Stimulated activated CD8-positive, alpha-beta memory T cell treated with anti-CD3 and anti-CD28 coated beads, Interleukin-7, amount 100 ng/mL, for 48 hours (primary cell): Measurements from ENCODE around the gene PGAP3.
"Not testable (repeated sequence)": the region's sequence is repeated elsewhere in the genome, so short reads cannot be mapped to it uniquely, and the experiment has no call there.

Source experiments
- DNase-seq, 2 donors: peaks; one replicate each; pipeline ENCODE4 v3.0.0-alpha.2; 2020; ENCODE audit warnings: low read depth in 1 of 2; ENCODE audit errors: extremely low read depth in 1 of 2

PGAP3 gene

DNA sequence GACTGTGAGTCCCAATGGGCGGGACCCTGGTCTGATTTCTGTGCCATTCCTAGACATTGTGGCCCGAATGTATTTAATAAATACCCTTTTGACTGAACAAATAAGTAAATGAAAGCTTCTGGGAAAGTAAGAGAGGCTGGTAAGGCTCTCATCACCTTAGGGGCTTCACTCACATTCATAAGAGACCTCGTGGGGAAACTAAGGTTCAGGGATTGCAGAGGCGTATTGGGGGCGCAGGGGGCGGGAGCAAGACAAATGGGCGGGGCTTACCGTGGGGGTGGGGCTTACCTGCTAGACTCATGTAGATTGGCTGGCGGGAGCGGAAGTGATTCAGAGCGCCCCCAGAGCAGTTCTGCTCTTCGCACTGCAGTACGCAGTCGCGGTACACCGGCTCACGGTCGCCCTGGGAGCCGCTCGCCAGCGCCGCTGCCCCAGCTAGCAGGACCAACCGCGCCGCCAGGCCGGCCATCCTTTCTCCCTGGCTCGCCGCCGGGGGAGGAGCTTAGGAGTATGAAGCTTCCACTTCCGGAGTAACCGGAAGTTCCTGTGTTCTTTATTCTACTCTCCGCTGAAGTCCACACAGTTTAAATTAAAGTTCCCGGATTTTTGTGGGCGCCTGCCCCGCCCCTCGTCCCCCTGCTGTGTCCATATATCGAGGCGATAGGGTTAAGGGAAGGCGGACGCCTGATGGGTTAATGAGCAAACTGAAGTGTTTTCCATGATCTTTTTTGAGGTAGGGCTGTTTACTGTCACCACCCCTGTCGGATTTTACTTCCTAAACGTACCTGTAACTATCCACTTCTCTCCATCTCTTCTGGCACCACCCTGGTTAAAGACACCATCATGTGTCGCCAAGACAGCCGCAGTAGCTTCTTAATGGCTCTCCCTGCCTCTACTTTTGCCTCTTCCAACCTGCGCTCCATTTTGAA is at the start of gene PGAP3:
PGAP3 (minus strand) TSS at position 512 of the 929 bp plus-strand sequence; CDS start at position 469, 43 bp downstream.
- DNase-seq: peak; percentile 80 to 91

DNA sequence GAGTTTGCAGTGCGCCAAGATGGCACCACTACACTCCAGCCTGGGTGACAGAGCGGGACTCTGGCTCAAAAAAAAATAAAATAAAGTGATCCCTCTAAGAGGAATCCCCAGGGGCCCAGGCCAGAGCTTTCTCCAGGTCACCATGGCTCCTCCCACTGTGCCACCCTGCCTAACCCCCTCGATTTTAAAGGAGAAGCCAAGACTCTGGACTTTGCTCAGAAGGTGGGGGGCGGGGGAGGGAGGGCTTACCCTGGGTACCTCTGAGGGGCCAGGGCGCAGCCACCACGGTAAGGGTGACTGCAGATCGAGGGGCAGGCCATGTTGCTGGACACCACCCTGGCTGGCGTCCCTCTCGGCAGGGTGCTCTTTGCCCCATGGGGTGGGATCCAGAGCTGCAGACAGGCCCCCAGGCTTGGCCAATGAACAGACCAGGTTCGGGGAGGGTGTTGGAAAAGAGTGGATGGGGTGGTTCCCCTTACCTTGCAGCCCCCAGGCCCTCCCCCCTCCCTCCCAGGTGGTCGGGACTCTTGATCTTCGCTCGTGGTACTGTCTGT is 49.4 kb upstream of the PGAP3 start:
- no peak for DNase-seq

- no peak for DNase-seq
These were observed 48.7 kb upstream of the PGAP3 start for GRCh38 chr17:39736319-39737165.

DNA sequence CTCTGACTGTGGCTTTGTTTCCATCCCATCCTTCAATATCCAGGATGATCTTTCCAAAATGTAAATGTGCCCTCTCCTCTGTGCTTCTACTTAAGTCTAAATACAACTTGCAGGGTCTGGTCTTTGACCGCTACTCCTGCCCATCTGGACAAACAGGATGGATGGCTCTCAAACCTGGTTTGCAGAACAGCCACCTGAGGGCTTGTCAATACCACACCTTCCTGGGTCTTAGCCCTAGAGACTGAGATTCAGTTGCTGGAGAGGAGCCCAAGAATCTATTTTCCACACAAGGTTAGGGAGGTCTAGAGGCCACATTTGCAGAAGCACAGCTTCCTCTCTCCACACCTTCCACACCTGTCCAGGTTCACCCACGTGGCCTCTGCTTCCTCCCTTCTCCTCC is 48.0 kb upstream of the PGAP3 start:
- DNase-seq: no peak

GRCh38 chr17:39732586-39732985 is 44.7 kb upstream of the PGAP3 start:
- no peak for DNase-seq

- DNase-seq: peak; percentile 79 to 91
These were observed 42.5 kb upstream of the PGAP3 start, which contains the start of gene MIEN1 for GRCh38 chr17:39730095-39730921. Gene MIEN1 (minus strand): TSS chr17:39730532. CDS start chr17:39730495, 37 bp downstream.

DNA sequence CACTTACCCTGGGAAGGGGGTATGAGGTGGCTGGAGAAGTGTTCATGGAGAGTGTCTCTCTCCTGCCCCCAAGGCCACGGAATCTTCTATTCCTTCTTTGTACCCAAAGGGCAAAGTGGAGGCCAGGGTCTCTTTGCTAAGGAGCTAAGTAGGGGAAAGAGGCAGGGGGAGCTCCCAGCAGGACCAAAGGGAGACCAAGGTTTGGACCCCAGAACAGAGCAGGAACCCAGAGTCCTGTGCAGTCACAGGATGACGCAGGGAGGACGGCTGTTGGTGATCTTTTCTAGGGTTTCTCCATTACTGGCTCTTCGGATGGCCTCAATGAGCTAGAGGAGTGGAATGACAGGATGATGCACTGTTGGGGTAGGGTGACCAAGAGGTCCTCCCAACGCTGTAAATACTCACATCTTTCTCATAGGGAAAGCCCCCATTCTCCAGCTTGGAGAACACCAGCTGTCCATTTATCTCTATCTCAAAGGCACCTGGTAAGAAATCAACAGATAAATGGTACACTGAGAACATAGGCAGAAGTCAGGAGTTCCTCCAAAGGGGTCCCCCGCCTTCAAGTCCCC is 41.5 kb upstream of the PGAP3 start:
- DNase-seq: no peak

- DNase-seq: no peak
These were observed 39.7 kb upstream of the PGAP3 start for GRCh38 chr17:39727556-39727955.

DNA sequence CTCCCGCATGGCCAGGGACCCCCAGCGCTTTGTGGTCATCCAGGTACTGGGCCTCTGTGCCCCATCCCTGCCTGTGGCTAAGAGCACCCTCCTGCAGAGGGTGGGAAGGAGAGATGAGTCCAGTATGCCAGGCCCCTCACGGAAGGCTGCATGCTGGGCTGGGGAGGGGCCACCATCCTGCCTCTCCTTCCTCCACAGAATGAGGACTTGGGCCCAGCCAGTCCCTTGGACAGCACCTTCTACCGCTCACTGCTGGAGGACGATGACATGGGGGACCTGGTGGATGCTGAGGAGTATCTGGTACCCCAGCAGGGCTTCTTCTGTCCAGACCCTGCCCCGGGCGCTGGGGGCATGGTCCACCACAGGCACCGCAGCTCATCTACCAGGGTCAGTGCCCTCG is 38.8 kb upstream of the PGAP3 start:
- no peak for DNase-seq

- DNase-seq: not testable (repeated sequence)
These were observed 38.1 kb upstream of the PGAP3 start for GRCh38 chr17:39725923-39726322.

DNA sequence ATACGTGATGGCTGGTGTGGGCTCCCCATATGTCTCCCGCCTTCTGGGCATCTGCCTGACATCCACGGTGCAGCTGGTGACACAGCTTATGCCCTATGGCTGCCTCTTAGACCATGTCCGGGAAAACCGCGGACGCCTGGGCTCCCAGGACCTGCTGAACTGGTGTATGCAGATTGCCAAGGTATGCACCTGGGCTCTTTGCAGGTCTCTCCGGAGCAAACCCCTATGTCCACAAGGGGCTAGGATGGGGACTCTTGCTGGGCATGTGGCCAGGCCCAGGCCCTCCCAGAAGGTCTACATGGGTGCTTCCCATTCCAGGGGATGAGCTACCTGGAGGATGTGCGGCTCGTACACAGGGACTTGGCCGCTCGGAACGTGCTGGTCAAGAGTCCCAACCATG is 36.9 kb upstream of the PGAP3 start:
- DNase-seq: no peak

DNA sequence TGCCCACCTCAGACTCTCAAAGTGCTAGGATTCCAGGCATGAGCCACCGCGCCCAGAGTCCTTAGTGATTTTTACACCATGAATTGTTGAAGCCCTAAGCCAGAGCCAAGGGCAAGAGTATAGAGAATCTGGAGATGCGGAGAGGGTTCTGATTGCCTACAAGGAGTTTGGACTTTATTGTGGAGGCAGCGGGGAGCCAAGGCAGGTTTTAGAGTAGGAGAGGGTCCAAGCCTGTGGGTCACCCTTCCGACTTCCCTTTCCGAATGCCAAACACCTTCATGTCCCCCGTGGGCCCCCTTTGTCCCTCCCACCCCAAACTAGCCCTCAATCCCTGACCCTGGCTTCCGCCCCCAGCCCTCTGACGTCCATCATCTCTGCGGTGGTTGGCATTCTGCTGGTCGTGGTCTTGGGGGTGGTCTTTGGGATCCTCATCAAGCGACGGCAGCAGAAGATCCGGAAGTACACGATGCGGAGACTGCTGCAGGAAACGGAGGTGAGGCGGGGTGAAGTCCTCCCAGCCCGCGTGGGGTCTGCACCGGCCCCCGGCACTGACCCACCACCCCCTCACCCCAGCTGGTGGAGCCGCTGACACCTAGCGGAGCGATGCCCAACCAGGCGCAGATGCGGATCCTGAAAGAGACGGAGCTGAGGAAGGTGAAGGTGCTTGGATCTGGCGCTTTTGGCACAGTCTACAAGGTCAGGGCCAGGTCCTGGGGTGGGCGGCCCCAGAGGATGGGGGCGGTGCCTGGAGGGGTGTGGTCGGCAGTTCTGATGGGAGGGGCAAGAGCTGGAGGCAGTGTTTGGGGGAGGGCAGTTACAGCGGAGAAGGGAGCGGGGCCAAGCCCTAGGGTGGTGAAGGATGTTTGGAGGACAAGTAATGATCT is 35.4 kb upstream of the PGAP3 start:
- DNase-seq: no peak

DNA sequence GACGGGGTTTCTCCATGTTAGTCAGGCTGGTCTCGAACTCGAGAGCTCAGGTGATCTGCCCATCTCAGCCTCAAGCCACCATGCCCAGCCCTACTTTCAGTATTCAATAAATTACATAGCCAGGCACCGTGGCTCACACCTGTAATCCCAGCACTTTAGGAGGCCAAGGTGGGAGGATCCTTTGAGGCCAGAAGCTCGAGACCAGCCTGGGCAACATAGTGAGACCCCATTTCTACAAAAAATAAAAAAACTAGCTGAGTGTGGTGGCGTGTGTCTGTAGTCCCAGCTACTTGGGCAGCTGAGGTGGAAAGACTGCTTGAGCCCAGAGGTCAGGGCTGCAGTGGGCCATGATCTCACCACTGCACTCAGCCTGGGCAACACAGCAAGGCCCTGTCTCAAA is 34.2 kb upstream of the PGAP3 start:
- DNase-seq: no peak

DNA sequence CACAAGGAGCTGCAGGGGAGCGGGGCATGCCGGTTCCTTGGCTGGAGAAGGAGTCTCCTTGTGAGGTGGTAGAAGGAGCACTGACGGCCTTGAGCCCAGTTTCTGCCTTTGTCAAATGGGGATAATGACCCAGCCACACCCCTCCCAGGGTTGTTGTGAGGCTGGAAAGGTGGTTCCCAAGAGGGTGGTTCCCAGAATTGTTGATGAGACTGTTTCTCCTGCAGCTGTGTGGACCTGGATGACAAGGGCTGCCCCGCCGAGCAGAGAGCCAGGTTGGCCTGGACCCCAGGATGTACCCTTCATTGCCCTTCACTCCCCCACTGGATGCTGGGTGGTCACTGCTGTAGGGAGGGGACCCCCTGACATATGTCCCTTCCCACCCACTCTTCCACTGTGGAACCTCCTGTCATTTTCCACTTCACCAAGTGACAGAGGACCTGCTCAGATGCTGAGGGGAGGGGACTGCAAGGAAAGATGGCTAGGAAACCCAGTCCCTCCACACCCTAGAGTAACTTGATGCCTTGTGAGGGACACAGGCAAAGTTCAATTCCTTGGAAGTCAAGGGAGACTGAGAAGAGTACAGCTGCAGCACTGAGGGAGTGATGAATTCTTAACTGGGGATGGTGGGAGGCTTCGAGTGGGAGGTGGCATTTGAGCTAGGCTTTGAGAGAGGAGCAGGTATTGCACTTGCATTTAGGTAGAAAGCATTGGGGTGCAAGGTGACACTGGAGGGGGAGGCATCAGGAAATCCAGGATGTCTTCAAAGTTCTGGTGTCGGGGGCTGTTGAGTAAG is 31.9 kb upstream of the PGAP3 start:
- no peak for DNase-seq

DNA sequence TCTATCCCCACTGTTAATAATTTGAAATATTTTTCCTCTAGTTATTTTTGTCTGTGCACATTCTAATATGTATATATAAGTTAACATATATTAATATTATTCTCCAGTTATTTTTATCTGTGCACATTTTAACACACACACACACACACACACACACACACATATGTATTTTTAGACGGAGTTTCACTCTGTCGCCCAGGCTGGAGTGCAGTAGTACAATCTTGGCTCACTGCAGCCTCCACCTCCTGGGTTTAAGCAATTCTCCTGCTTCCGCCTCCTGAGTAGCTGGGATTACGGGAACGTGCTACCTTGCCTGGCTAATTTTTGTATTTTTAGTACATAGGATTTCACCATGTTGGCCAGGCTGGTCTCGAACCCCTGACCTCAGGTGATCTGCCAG is 29.8 kb upstream of the PGAP3 start:
- no peak for DNase-seq

GRCh38 chr17:39716879-39717536 is 29.2 kb upstream of the PGAP3 start:
- DNase-seq: no peak

GRCh38 chr17:39716073-39716818 is 28.4 kb upstream of the PGAP3 start:
- DNase-seq: no peak
